KOPT-K1 (cell line): Measurements from ENCODE around the gene LPCAT4.

Source experiments
- H3K27ac ChIP-seq: fragments of 200-600 bp; sonication (generic); 2 replicates; pipeline ENCODE4 v1.5.1; 2016; ENCODE audit warnings: antibody characterized with exemption, mild to moderate bottlenecking, low read depth, low read length; ENCODE audit not compliant: poor library complexity, severe bottlenecking
- H3K36me3 ChIP-seq: fragments of 200-600 bp; sonication (generic); 2 replicates; pipeline ENCODE4 v1.5.1; 2017; ENCODE audit warnings: antibody characterized with exemption, mild to moderate bottlenecking, low read length, moderate library complexity; ENCODE audit not compliant: insufficient read depth
- H3K9me3 ChIP-seq: fragments of 200-600 bp; sonication (generic); 2 replicates; pipeline ENCODE4 v1.5.1; 2017; ENCODE audit warnings: antibody characterized with exemption, low read length, mild to moderate bottlenecking; ENCODE audit not compliant: insufficient read depth, poor library complexity, severe bottlenecking

Gene LPCAT4

GRCh38 chr15:34370643-34371042 is 3.6 kb upstream of the LPCAT4 start:
- Histone ChIP-seq H3K27ac (no peak overlapping the region), H3K9me3 (no peaks in the 10 kb centered on the region), H3K36me3 (no peaks in the 10 kb centered on the region)

DNA sequence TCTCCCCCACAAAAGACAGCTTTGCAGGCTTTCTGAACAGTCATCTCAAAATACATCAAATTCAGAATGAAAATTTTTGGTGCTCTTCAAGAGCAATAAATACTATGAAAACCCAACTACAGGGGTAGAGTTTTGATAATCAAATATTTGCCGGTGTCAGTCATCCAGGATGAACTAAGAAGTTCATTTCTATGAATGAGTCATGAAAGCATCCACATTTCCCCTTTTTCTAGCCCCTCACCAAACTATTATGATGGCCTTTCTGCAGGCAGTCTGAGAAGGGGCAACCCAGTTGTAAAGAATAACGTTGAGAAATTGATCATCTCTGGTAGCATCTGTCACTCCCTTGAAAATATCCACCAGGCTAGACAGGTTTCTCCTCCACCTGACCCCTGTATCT is 3.1 kb upstream of the LPCAT4 start:
- Histone ChIP-seq H3K9me3 (no peaks in the 10 kb centered on the region), H3K27ac (no peak overlapping the region), H3K36me3 (no peaks in the 10 kb centered on the region)

GRCh38 chr15:34366271-34367065 is 528 bp downstream of the LPCAT4 start:
- Histone ChIP-seq H3K27ac (peak overlapping the region; percentile 90), H3K9me3 (no peaks in the 10 kb centered on the region), H3K36me3 (peaks cover 28% of the 10 kb centered on the region)

- Histone ChIP-seq H3K27ac (peak overlapping the region; percentile 90), H3K9me3 (no peaks in the 10 kb centered on the region)
Measured at GRCh38 chr15:34365836-34366235, 1.2 kb downstream of the LPCAT4 start.

GRCh38 chr15:34365091-34365825 is 1.7 kb downstream of the LPCAT4 start:
- Histone ChIP-seq H3K36me3 (peaks cover 40% of the 10 kb centered on the region), H3K27ac (peak overlapping the region; percentile 90), H3K9me3 (no peaks in the 10 kb centered on the region)

More at GRCh38 chr15:34365836-34366235, 1.2 kb downstream of the LPCAT4 start:
- peaks cover 34% of the 10 kb centered on the region for H3K36me3 ChIP-seq

DNA sequence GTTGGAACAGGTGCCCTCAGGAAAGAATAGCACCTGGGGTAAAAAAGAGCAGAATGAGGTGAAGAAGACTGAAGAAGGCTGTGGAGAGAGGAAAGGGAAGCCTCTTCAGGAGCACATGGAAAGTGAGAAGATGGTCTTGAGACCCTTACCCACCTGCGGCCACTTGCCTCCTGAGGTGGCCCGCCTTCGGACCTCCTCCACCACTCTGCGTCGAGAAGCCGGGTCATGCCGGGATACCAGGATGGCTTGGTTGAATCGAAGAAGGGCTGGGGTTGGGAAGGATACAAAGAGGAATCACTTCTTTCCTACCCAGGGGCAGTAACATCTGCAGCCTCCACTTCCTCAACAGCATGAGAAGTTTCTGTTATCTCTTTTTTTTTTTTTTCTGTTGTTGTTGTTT is 3.0 kb downstream of the LPCAT4 start:
- no peaks in the 10 kb centered on the region for H3K9me3 ChIP-seq
- peaks cover 52% of the 10 kb centered on the region for H3K36me3 ChIP-seq
- H3K27ac ChIP-seq = no peak overlapping the region

GRCh38 chr15:34362047-34362773 is 4.8 kb downstream of the LPCAT4 start:
- peaks cover 71% of the 10 kb centered on the region for H3K36me3 ChIP-seq
- no peak overlapping the region for H3K27ac ChIP-seq
- no peaks in the 10 kb centered on the region for H3K9me3 ChIP-seq

DNA sequence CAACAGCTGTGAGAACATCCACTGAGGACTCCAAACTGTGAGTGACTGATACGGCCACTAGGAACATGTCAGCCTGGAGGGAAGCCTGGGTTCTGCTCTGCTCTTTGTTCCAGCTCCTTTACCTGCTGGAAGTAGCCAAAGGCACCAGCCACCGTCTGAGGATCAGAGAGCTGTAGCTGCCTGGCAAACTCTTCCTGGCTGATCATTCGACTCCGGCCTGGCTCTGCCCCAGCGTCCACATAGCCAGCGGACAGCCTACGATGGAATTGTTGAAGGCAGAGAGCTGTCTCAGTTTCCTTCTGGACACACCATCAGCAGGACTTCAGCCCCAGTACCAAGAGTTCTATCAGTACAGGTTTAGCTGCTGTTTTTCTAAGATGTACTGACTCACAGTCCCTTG is 5.7 kb downstream of the LPCAT4 start:
- Histone ChIP-seq H3K27ac (no peak overlapping the region), H3K36me3 (peaks cover 80% of the 10 kb centered on the region), H3K9me3 (no peaks in the 10 kb centered on the region)

GRCh38 chr15:34360298-34360697 is 6.7 kb downstream of the LPCAT4 start:
- peaks cover 90% of the 10 kb centered on the region for H3K36me3 ChIP-seq

DNA sequence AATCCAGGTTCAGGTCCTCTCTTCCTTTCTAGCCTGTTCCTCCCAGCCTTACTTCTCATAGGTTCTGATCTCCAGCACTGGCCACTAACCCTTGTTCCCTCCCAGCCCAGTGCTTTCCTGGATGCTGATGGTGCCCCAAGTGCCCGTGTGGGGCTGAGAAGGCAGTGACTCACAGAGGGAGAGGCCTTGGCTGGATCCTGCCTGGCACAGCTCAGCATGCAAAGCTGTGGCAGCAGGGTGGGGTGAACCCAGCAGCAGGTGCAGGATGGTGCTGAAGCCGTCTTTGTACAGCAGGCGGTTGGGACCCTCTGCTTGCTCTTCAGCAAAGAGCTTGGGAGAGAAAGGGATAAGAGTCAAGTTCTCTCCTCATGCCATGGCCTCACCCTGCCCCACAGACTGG is 7.6 kb downstream of the LPCAT4 start:
- Histone ChIP-seq H3K36me3 (peaks cover 98% of the 10 kb centered on the region), H3K27ac (no peak overlapping the region), H3K9me3 (no peaks in the 10 kb centered on the region)

More at GRCh38 chr15:34360298-34360697, 6.7 kb downstream of the LPCAT4 start:
- H3K9me3 ChIP-seq = no peaks in the 10 kb centered on the region
- H3K27ac ChIP-seq = no peak overlapping the region

DNA sequence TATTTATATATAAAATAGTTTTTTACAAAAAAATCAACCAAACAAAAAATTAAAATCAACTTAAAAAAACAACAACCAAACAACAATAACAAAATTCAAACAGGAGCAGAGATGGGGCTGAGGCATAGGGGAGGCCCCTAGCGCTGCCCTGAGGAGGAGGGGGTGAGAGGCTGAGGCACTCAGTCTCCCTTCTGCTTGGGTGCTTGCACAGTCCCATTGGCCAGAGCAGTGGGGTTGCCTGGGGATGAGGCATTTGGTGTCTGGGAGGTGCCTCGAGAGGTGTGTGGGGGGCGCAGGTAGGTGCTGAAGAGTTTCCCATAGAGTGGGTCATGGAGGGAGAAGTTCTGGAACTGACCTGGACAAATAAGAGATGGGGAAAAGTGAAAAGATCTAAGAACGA is 8.0 kb downstream of the LPCAT4 start:
- H3K27ac ChIP-seq = no peak overlapping the region
- peaks cover 97% of the 10 kb centered on the region for H3K36me3 ChIP-seq
- no peaks in the 10 kb centered on the region for H3K9me3 ChIP-seq

DNA sequence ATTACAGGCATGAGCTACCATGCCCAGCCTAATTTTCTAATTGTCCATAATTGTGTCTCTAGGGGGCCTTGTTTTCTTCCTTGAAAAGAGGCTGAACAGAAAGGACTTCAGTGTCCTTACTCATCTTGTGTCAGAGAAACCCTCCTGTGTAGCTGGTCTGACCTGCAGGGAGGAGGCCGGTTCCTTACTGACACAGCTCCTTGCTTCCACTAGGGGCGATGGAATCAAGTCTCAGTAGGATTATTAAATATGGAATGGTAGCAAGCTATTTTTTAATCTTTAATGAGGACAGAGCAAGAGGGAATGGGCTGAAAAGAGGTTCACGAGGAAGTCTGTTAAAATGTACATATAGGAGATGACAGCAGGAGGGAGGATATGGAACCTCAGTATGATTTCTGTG is 8.6 kb downstream of the LPCAT4 start:
- Histone ChIP-seq H3K27ac (no peak overlapping the region), H3K36me3 (peaks cover 91% of the 10 kb centered on the region), H3K9me3 (no peaks in the 10 kb centered on the region)

DNA sequence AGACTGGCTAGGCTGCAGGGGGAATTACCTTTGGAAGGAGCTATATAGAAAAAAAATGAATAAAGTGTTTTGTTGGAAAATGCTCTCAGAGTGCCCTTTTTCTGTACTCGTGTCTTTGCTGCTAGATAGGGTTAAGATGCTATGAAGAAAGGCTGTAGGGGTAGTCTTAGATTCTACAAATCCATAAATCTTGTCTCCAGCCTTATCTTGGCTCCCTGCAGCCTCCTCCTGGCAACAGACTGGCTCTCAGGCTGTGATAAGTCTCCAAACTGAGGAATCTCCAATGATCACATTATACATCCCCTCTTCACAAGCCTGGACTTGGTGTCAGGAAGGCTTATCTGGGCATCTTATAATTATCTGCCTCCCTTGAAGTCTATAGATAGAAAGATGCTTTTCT is 9.3 kb downstream of the LPCAT4 start:
- no peak overlapping the region for H3K27ac ChIP-seq
- H3K9me3 ChIP-seq = no peaks in the 10 kb centered on the region
- H3K36me3 ChIP-seq = peaks cover 84% of the 10 kb centered on the region

GRCh38 chr15:34355241-34355640 is 11.8 kb downstream of the LPCAT4 start:
- Histone ChIP-seq H3K27ac (no peak overlapping the region), H3K9me3 (no peaks in the 10 kb centered on the region), H3K36me3 (peaks cover 60% of the 10 kb centered on the region)

GRCh38 chr15:34354286-34354685 is 12.7 kb downstream of the LPCAT4 start:
- Histone ChIP-seq H3K9me3 (no peaks in the 10 kb centered on the region), H3K27ac (no peak overlapping the region), H3K36me3 (peaks cover 51% of the 10 kb centered on the region)
